A549 treated with CORT108297 at 1 μM for 4 hours (cell line): ENCODE results near the gene COPS9. TPM values are rescaled to one million over a fixed set of nuclear protein-coding genes. Genes with fewer than 3 reads are reported as not detected.

Source experiments
- total RNA-seq: library from RNA; stranded (reverse); fragments of 200-300 nt; extraction: Qiagen RNA extraction; gene quantifications from 5 replicates; pipeline ENCODE4 v1.2.3, GENCODE V29; 2022

The COPS9 gene
- 228 to 319 TPM (median 293 TPM) in 5 replicates for total RNA-seq

DNA sequence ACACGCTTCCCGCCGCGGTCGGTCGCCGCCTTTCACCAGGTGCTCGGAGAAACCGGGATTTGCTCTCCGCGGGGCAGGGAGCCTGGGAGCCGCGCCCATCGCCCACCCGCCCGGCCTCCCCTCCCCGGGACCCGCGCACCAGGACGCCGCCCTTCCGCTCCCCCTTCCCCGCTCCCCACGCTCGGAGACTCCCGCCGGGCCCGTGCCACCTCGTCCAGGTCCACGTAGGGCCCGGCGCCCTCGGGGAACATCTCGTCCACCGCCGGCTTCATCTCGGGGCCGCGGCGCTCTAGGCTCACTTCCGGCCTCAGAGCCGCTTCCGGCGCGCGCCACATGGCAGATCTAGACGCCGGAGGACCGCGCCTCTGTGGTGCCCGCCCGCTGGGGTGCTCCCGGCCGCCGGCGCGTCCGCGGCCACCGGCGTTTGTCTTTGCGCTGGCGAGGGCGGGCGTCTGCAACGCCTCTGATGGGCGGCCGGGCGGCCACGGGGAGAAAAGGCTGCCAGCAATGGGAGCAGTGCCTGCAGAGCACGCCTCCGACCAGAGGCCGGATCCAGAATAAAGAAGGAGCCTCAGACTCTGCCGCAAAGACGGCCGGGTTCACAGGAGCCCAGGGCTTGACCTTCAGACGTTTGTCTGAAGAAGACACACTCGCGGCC is at the start of gene COPS9:
COPS9 (minus strand) TSS at position 293 of the 658 bp plus-strand sequence; CDS start at position 272, 21 bp downstream.

DNA sequence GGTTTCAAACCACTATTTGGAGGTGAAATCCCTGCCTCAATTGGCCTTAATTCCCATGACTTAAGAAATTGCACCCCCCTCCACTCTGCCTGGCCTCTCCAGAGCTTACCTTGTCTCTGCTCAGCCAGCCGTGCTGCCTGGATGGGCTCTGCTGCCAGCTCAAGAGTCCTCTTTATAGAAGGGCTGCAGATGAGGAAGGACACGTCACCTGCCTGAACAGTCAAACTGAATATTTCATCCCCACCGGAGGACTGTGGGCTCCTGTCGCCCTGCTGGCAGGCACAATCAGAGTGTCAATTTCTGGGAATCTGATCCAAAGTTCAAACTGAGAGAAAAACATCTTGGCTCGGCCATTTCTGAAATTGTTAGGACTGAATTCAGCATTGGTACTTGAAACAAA is 4.4 kb upstream of the COPS9 start, which contains the start of gene OTOS:
OTOS (minus strand) TSS at position 148 of the 400 bp plus-strand sequence. CDS start 332 bp downstream, outside the sequence.

Other genes starting within 250 kb of the COPS9 start
- 120 to 152 TPM (median 127 TPM) in 5 replicates for gene NDUFA10, start 111.0 kb downstream of the COPS9 start, total RNA-seq
- not detected in 5 replicates for gene OR6B2, start 105.9 kb downstream of the COPS9 start, total RNA-seq
- not detected in 5 replicates for gene OR6B3, start 82.8 kb downstream of the COPS9 start, total RNA-seq
- gene OTOS, start 4.4 kb upstream of the COPS9 start, total RNA-seq, result 0.19 TPM in 1 of 5 replicates, not detected in the others